Spleen (tissue), 7 donors: ENCODE results near the gene SUSD4.

Experiments
- CTCF ChIP-seq, 11 experiments: fragments of 200-600 bp in 7 of 11; fragments of 450-650 bp in 4 of 11; sonication (generic) in 4 of 11; IDR thresholded peaks in 8 of 11; conservative IDR thresholded peaks in 3 of 11; 1 replicate in 7 of 11; 2 replicates in 4 of 11; pipeline versions ENCODE4 v1.4.0 to v1.8.0; 2016 to 2021; ENCODE audit warnings: antibody characterized with exemption in 11 of 11, inconsistent platforms in 4 of 11, mild to moderate bottlenecking in 1 of 11
- POLR2A ChIP-seq, 3 donors: fragments of 450-650 bp; IDR thresholded peaks; one replicate each; pipeline ENCODE4 v1.5.1; 2017; ENCODE audit warnings: antibody characterized with exemption in 3 of 3, mild to moderate bottlenecking in 1 of 3
- POLR2AphosphoS5 ChIP-seq, 3 donors: sonication (generic); formaldehyde crosslinking; IDR thresholded peaks; one replicate each; pipeline ENCODE4 v1.5.1; 2017; ENCODE audit warnings: antibody characterized with exemption in 3 of 3
- donor health status: DM: no; HTN: no; CAD: no; lungs with moderate emphysema.
- donor health status: DM: no; HTN: no; CAD: no.
- donor health status: DM: no; HTN: no; CAD: no.

GRCh38 chr1:223393275-223394214 is 29.6 kb upstream of the SUSD4 start, which contains the start of gene CCDC185:
- TF ChIP-seq CTCF (IDR thresholded peaks at IDR 0.05 in 8 of 11, conservative IDR thresholded peaks at IDR 0.05 in 3 of 11) (no peak), POLR2A (IDR thresholded peaks at IDR 0.05) (no peak), POLR2AphosphoS5 (IDR thresholded peaks at IDR 0.05) (no peak)
